ENCODE results near the gene RSU1.
"Not testable (repeated sequence)": the region's sequence is repeated elsewhere in the genome, so short reads cannot be mapped to it uniquely, and the experiment has no call there.

Gene RSU1

DNA sequence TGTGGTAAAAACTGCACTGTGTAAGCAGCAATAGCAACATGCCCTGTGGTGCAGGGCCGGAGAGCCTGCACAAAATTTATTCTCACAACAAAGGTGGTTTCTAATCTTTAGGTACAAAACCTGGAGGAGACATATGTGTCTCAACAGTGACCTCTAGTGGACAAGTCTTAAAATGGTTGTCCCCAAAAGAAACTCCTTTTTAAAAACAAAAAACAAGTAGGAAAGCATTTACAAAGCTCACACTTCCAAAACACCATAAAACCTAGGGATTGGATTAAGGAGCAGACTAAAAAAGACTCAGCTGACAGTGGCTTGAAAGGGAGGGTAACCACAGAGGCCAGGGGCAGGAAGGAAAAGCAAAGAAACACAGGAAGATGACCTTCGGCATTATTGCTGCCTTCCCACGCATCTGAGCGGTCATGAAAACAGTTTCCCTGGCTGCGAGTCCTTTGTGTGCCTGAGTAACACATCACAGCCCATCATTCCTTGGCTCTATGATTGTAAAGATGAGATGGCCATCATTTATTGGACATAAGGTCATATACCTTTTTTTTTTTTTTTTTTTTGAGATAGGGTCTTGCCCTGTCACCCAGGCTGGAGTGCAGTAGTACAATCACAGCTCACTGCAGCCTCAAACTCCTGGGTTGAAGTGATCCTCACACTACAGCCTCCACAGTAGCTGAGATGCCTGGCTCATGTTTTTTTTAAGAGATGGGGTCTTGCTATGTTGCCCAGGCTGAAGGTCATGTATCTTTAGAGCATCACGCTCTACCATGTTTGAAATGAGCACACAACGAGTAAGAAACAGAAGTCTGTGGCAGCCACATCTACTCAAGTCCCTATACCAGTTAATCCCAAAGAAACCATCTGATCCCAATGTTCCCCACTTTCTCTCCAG lies 39.5 kb downstream of the RSU1 start:
- no peak for DNase-seq

DNA sequence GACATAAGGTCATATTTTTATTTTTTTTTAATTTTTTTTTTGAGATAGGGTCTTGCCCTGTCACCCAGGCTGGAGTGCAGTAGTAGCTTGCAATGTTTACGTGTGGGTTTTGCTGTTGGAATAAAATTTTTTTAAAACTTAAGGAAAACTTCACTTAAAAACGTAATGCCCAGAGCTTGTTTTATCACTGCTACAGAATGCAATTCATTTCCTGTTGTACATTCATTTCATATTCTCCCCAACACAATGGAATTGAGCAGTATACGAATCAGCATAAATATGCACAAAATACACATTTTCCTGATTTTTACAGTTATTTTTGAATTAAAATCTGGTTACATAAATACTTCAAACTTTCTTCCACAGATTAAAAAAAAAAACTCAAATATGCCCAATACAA lies 40.3 kb downstream of the RSU1 start:
- no peak for DNase-seq

DNA sequence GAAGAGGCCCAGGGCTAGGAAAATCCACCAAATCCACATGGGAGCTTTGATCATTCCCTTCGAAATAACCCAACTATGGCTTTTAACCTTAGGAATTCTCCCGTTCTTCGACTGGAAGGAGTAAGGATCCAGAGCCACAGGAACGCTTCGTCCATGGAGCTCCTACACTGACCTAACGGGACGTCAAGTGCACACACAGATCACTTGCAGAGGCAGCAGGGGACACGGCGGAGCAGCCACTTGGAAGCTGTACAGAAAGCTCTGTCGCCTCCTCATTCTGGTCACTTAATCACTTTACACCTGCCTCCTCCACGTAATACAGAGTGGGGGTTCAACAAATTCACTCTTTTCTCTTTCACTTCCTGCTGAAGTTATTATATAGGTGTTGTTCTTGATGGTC lies 43.9 kb downstream of the RSU1 start:
- no peak for DNase-seq

DNA sequence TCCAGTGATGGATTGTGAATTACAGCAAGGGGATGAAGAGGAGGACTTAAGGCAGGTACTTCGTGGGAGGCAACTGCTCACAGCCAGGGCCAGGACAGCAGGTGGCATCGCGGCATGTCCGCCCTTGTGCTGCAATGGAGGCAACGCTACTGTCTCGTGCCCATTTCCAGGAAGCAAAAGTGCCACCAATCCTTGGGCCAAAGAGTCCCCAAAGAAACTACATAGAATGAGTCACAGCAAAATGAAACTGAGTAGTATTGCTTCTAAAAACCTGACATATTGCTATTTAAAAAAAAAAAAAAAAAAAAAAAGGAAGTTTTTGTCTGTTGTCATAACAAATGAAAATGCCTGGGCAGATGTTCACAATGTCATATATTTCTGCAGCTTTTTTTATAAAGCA lies 46.6 kb downstream of the RSU1 start:
- DNase-seq, result no peak

DNA sequence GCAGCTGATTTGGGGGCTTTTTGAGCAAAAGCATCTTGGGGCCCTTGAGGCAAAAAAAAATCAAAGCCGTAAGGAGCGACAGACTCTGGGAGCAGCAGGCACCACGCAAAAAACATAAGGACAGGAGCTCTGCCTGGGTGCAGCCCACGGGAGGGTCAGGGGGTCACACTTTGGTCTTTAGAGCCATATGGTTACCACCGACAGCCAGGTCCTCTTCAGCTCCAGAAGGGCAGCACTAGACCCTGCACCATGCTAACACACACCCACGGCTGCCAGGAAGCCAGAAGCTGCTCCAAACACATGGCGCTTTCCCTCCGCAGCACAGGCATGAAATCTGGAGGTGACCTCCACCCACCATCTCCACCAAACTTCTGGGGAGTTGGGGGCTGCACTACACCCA lies 47.1 kb downstream of the RSU1 start:
- DNase-seq, result no peak

DNA sequence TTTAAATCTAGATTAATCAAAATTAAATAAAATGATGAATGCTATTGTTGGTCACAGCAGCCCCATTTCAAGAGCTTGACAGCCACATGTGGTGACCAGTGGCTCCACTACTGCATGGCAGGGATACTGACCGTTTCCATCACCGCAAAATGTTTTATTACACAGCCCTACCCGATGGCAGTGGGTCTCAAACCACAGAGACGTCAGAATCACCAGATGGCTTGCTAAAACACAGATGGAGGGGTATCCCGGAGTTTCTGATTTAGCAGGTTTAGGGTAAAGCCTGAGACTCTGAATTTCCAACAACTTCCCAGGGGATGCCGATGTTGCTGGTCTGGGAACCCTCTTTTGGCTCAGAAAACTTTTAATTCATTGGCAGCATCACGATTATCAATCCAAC lies 47.9 kb downstream of the RSU1 start:
- no peak for DNase-seq

DNA sequence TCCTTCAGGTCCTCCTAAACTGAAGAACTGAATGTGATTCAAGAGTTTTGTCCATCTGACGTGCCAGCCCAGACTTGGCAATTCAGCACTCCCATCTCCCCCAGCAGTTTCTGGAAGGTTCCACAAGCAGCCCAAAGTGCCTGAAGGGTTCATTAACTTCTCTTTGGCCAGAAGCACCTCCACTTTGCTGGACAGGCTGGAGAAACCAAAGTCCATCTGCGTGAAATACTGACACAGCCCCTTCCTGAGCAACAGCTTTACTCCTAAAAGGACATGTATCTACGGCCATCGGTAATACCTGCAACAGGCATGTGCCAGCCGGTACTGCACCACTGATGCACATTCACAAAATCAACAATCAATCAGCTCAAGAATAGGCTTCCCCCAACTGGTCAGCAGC lies 48.5 kb downstream of the RSU1 start:
- no peak for DNase-seq

DNA sequence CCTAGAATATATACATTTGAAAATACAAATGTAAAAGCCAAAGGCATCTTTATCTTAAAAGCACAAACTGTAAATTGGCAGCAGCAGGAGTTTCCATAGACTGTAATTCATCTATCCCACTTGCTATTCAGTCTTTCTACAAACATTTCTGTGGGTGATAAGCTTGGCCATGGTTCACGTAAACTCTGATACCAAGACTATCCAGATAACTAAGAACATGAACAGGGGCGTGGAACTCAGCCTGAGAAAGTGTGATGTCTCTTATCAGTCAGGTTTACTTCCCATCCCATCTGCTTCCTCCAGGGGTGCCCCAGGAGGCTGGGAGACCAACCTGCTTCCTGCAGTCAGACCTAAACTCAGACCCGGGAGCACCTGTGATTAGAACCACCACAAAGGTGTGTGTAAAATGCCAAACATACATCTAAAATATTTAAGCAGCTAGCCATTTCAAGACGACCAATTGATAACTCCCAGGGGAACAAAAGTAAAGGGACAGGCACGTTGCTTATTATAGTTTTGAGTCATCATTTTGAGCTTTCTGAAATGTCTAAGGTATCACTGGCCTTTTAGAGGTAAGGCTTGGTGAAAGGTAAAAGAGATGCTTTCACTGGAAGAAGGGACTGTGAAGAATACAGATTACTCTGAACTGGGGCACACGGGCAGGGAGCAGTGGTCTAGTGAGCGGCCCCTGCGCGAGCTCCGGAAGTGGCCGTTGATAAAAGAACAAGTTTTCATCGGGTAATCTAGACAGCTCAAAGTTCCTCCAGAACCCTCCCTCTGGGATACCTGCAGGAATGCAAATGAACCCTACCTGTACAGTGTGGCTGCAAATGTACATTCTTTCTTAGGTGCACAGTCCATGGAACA lies 51.5 kb downstream of the RSU1 start:
- DNase-seq, result no peak

DNA sequence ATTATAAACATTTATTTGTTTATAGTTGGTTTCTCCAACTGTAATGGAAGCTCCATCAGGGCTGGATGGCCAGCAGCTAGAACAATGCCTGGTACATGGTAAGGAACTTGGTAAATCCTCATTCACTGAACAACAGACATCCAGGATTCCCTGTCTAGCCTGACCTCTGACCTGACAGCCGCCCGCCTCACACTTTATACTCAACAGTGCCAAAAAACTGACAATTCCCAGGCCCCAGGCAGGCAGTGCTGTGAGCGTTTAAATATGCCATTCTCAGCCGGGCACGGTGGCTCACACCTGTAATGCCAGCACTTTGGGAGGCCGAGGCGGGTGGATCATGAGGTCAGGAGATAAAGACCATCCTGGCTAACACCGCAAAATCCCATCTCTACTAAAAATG lies 55.9 kb downstream of the RSU1 start:
- DNase-seq, result no peak

DNA sequence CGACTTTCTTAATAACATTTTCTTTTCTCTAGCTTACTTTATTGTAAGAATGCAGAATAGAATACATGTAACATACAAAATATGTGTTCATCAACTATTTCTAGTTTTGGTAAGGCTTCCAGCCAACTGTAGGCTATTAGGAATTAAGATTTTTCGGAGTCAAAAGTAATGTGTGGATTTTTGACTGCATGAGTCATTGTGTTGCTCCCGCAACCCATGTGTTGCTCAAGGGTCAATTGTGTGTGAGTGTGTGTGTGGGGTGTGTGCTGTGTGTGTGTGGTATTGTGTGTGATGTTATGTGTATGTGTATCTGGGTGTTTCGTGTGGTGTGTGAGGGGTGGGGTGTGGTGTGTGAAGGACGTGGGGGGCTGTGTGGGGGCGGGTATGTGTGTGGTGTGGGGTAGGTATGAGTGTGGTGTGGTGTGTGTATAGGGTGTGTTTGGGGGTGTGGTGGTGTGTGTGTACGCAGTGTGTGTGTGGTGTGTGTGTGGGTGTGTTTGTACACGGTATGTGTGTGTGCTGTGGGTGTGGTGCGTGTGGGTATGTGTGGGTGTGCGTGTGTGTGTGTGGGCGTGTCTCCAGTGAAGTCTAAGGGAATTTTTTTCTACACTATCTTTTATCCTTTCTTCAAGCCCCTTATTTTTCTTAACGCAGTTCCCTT lies 60.5 kb downstream of the RSU1 start:
- no peak for DNase-seq

DNA sequence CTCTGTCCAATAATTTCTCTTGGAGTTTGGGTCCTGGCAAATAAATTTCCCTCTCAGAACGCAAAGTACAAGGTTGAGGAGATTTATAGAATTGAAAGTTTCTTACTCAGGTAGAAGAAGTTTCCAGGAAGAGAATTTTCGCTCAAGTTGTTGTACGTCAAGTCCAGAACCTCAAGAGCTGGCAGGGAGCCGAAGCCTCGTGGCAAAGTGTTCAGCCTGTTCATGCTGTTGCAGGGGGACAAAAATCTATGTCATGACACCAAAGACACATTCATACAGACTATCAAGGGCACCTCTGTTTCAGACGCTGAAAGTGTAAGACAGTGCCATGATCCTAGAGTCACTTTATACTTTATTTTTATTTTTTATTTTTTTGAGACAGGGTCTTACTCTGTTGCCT lies 62.5 kb downstream of the RSU1 start:
- no peak for DNase-seq

DNA sequence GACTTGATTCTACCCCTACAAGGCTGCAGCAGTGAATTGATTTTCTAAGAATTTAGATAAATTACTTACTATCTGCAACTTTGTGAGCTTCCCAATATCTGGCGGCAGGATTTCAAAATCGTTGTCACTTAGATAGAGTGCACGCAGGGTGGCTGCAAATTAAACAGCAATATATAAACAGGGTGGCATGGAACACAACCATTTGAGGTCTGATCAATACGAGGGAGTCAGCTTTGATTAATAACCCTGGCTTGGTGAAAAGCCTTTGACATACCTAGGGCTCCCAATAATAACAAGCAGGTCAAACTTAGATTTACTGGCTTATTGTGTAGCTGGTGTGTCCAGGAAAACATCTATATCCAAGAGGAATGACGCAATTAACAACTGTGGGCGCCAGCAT lies 64.4 kb downstream of the RSU1 start:
- DNase-seq, result not testable (repeated sequence)

DNA sequence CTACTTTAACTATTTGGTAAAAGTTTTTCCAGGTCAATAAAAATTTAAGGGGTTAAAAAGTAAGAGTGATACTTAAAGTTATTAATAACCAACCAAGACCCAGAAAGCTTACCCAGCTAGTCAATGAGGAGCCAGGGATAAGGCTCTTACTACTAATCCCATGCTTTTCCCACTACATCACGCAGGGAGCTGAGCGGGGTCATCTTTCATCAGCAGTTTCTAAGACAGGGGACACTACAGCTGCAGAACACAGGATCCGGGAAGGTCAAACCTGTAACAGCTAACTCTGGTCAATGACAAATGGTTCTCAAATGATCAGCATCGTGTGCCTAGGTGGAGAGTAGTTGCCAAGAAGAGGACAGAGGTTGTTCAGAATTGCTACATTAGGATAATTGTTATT lies 65.1 kb downstream of the RSU1 start:
- DNase-seq, result no peak

DNA sequence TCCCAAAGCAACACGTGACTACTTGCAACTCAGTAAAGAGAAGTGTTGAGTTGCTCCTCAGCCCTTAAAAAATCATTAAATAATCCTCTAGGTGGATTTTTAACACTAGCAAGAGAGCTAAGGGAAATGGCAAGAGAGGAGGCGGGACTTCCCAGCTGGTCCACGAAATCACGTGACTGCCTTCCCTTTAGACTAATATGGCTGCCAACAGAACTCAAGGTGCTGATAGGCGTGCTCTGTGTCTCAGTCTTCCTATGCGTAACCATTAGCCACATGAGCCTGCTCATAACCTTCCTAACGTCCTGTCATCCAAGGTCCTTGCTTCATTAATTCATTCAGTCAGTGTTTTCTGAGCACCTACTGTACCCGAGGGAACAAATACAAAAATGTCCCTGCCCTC lies 66.0 kb downstream of the RSU1 start:
- DNase-seq, result no peak

DNA sequence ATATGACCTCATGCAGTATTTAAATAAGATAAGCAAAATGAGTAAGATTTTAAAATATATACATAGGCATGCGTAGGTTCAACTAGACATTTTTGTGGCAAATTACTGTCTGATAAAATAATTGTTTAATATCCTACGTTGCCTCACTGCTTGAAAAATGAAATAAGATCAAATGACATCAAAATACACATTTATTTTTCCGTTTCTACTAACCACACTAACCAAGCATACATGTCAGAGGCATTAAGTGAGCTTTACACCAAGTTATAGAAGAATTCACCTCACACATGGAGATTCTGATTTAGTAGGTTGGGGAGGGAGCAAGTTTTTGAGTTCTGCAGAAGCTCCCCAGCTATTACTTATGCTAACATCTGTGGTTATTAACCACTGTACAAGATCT lies 66.8 kb downstream of the RSU1 start:
- no peak for DNase-seq

DNA sequence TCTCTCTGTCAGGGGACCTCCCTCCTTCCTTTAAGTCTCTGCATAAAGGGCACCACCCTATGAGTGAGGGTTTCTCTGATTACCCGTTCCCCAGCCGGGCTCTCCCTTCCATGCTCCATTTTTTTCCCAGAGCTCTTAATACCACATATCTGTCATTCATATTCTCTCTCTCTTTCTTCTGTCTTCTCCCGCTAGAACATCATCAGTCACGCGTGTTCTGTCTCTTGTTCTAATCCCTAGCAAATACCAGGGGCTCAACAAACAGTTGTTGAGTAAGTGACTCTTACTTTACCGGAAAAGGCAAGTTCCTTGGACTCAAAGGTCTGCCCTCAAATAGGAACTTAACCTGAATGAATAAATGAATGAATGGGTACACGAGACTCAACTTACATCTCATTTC lies 68.5 kb downstream of the RSU1 start:
- no peak for DNase-seq

DNA sequence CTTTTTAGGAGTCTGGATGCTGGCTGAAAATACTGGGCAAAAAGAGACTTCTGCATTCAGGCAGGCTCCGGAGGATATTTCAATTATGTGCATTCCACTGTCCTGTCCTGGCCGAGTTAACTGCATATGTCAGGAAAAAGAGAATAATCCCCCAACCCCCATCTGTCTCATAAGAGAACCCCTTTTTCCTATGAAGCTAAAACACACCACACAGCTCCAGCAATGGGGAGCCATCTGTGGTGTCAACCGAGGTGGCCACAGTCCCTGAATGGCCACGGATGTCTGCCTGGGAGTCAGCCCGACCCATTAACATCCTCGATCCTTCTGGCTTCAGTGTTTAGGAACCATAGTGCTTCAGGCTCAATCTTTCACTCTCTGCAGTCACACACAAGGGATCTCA lies 70.4 kb downstream of the RSU1 start:
- no peak for DNase-seq

DNA sequence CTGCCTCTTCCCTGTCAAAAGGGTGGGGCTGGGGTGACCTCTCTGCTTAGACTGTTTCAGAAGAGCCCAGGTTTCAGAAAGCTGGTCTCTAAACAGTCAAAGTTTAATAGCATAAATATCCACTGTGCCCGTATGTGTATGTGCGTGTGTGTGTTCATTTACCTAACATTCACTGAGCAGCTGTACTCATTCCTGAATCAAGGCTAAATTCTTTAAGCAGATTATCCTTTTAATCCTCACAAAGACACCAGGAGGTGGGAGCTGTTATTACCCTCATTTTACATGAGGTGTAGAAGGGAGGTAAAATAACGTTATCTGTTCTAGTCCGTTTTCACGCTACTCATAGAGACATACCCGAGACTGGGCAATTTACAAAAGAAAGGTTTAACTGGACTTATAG lies 72.2 kb downstream of the RSU1 start:
- no peak for DNase-seq

DNA sequence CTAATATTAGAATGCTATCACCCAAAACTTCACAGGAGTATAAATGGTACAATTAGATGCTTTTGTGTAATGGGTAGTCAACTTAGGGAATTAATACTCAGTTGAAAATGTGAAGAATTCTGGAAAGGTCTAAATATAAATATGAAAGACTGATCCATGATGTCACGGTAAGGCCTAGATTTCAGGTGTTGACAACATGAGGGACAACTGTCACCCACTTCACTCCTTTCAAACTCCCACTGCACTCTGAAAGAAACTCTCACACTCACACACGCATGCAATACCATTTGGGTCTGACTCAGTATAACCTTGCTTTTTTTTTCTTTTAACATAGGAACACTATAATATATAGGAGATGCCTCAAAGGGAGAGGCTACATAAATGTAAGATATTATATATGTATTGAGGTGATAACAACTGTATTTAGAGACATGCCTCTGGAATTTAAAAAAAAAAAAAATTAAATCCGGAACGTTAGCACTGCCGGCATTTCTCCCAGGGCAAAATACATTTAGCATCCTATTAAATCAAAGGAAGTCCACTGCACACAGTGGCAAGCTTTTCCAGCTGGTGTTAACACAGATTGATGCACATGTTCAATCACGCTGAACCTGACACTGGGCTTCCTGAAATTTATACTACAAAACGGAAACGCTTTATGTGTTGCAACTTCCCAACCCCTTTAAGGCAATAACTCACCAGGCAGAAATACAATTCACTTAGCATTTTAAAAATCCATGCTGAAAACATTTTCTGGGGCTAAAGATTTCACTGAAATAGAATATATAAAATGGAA lies 74.9 kb downstream of the RSU1 start:
- no peak for DNase-seq

DNA sequence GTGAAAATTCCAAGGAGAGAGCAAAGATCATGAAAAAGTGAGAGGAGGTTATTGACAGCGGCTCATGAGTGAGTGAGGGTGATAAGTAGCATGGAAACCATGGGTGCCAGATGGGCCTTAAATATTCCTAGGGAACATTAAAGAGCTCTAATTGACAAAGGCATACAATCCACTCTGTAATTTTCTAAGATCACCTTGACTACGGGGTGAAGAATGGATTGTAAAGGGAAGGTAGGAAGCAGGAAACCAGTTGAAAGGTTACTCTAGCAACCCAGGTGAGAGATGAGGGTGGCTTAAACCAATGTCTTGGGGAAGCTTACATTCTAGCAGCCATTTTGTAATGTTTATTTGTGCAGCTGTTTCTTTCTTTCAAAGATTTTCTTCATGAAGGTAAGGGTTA lies 75.7 kb downstream of the RSU1 start:
- DNase-seq, result no peak

DNA sequence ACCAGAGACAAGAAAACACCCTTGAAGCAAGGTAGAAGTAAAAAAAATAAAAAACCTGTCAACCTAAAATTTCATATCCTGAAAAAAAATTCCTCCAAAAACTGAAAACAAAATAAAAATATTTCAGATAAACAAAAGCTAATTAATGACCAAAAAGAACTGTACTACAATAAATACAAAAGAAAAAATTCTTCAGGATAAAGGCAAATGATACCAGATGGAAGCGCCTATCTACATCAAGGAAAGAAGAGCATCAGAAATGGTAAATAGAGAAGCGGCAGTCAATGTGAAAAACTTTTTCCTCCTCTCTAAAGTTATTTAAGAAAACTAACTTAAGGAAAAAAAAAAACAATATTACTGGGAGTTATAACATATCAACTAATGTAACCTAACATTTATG lies 79.8 kb downstream of the RSU1 start:
- DNase-seq, result no peak

DNA sequence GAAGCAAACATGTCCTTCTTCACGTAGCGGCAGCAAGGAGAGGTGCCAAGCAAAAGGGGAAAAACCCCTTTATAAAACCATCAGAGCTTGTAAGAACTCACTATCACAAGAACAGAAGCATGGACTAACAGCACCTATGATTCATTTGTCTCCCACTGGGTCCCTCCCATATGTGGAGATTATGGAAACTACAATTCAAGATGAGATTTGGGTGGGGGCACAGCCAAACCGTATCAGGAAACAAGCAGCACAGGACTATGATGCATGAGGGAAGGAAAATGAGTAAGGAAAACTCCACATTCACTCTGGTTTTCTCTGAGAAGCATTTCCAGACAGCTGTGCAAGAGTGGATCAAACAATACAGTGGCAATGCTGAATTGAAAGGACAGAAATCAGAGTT lies 81.6 kb downstream of the RSU1 start:
- DNase-seq, result peak; percentile 16

DNA sequence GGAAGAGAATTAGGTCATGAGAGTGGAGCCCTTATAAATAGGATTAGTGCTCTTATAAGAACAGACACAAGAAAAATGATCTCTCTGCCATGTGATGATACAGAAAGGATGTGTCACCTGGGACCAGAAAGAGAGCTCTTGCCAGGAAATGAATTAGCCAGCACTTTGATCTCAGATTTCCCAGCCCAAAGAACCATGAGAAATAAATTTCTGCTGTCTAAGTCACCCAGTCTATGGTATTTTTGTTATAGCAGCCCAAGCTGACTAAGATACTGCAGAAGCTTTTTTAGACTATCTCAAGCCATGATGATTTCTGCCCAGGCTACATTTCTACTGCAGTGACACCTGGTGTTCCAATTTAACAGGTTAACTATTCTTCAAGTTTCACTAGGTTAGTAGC lies 84.8 kb downstream of the RSU1 start:
- no peak for DNase-seq
